Measurements from ENCODE around the gene RNF208. TPM values are rescaled to one million over a fixed set of nuclear protein-coding genes. Genes with fewer than 3 reads are reported as not detected.
A peak's percentile ranks its signal among the peaks of the same experiment; 100 is the strongest.

RNF208 gene
- 1 to 10 TPM; 3.4 to 4.4 TPM for total RNA-seq

GRCh38 chr9:137222190-137223077 lies at the start of gene RNF208:
RNF208 (minus strand) TSS chr9:137222240; CDS start chr9:137221212, 1,028 bp downstream.
- ChIA-PET POLR2A (interaction anchor here (0.5 to 6.8 kb wide), 12 partner anchors 17 to 136 kb away, joined by 3 to 38 read pairs (median 6); partner anchors contain the start of genes ANAPC2, MAN1B1, SSNA1 and TPRN), CTCF (interaction anchor here (0.9 to 6.6 kb wide), 8 partner anchors 14 to 127 kb away, joined by 3 to 54 read pairs (median 8); partner anchors contain the start of genes SSNA1 and TUBB4B)
- no peaks in the 10 kb centered on the region for H3K27me3 Mint-ChIP-seq
- H3K9me3 Mint-ChIP-seq = no peaks in the 10 kb centered on the region
- intact Hi-C loops (cut with micrococcal nuclease) = loop anchor here (1.0 to 5.0 kb wide), 9 partner anchors 17 to 739 kb away; partner anchors contain the start of genes ANAPC2, MAN1B1, NDOR1 and SEC16A
- H3K27ac Mint-ChIP-seq = peak within 1 kb of the TSS; percentile 58
- H3K4me1 Mint-ChIP-seq (ENCODE audit: low read depth) = peaks cover 3% of the 10 kb centered on the region
- no peaks in the 10 kb centered on the region for H3K36me3 Mint-ChIP-seq
- H3K4me3 Mint-ChIP-seq = peak within 1 kb of the TSS; percentile 73
- DNase-seq = no peak

GRCh38 chr9:137271696-137272076 lies 49.6 kb upstream of the RNF208 start:
- Mint-ChIP-seq H3K27ac (no peak overlapping the region), H3K9me3 (no peaks in the 10 kb centered on the region), H3K27me3 (no peaks in the 10 kb centered on the region), H3K4me3 (no peak overlapping the region), H3K4me1 (ENCODE audit: low read depth) (peaks cover 15% of the 10 kb centered on the region), H3K36me3 (peaks cover 22% of the 10 kb centered on the region)
- ChIA-PET POLR2A (interaction anchor here (0.8 kb wide), 1 partner anchor 91 kb away, joined by 3 read pairs; no protein-coding TSS in a partner anchor), CTCF (no interaction called here)
- DNase-seq = no peak
- intact Hi-C loops (cut with micrococcal nuclease) = no loop called here

GRCh38 chr9:137270929-137271695 lies 49.1 kb upstream of the RNF208 start:
- intact Hi-C loops (cut with micrococcal nuclease) = no loop called here
- ChIA-PET CTCF (no interaction called here), POLR2A (interaction anchor here (0.8 kb wide), 1 partner anchor 90 kb away, joined by 3 read pairs; no protein-coding TSS in a partner anchor)
- no peak for DNase-seq
- H3K4me3 Mint-ChIP-seq = no peak overlapping the region
- H3K27ac Mint-ChIP-seq = no peak overlapping the region
- H3K27me3 Mint-ChIP-seq = no peaks in the 10 kb centered on the region
- peaks cover 22% of the 10 kb centered on the region for H3K36me3 Mint-ChIP-seq
- H3K9me3 Mint-ChIP-seq = no peaks in the 10 kb centered on the region
- peaks cover 13% of the 10 kb centered on the region for H3K4me1 Mint-ChIP-seq (ENCODE audit: low read depth)

- intact Hi-C loops (cut with micrococcal nuclease) = no loop called here
- ChIA-PET CTCF (interaction anchor here (0.7 kb wide), 1 partner anchor 21 kb away, joined by 3 read pairs; no protein-coding TSS in a partner anchor), POLR2A (no interaction called here)
- peaks cover 25% of the 10 kb centered on the region for H3K36me3 Mint-ChIP-seq
- H3K27ac Mint-ChIP-seq = no peak overlapping the region
- no peaks in the 10 kb centered on the region for H3K27me3 Mint-ChIP-seq
- H3K4me1 Mint-ChIP-seq (ENCODE audit: low read depth) = peaks cover 13% of the 10 kb centered on the region
- H3K9me3 Mint-ChIP-seq = no peaks in the 10 kb centered on the region
- no peak for DNase-seq
- no peak overlapping the region for H3K4me3 Mint-ChIP-seq
Measured at GRCh38 chr9:137269231-137269772, 47.3 kb upstream of the RNF208 start.

GRCh38 chr9:137268538-137269201 lies 46.6 kb upstream of the RNF208 start:
- intact Hi-C loops (cut with micrococcal nuclease) = no loop called here
- Mint-ChIP-seq H3K27me3 (no peaks in the 10 kb centered on the region), H3K27ac (no peak overlapping the region), H3K4me3 (no peak overlapping the region), H3K4me1 (ENCODE audit: low read depth) (peaks cover 13% of the 10 kb centered on the region), H3K9me3 (no peaks in the 10 kb centered on the region), H3K36me3 (peaks cover 25% of the 10 kb centered on the region)
- no peak for DNase-seq
- ChIA-PET CTCF (interaction anchor here (0.7 kb wide), 1 partner anchor 21 kb away, joined by 3 read pairs; no protein-coding TSS in a partner anchor), POLR2A (no interaction called here)

GRCh38 chr9:137267933-137268355 lies 45.9 kb upstream of the RNF208 start:
- H3K27me3 Mint-ChIP-seq = no peaks in the 10 kb centered on the region
- H3K36me3 Mint-ChIP-seq = peaks cover 25% of the 10 kb centered on the region
- intact Hi-C loops (cut with micrococcal nuclease) = no loop called here
- ChIA-PET POLR2A (no interaction called here), CTCF (no interaction called here)
- H3K4me3 Mint-ChIP-seq = no peak overlapping the region
- no peaks in the 10 kb centered on the region for H3K9me3 Mint-ChIP-seq
- peaks cover 13% of the 10 kb centered on the region for H3K4me1 Mint-ChIP-seq (ENCODE audit: low read depth)
- DNase-seq = no peak
- H3K27ac Mint-ChIP-seq = no peak overlapping the region

GRCh38 chr9:137266585-137267453 lies 44.8 kb upstream of the RNF208 start:
- ChIA-PET CTCF (no interaction called here), POLR2A (no interaction called here)
- intact Hi-C loops (cut with micrococcal nuclease) = no loop called here
- Mint-ChIP-seq H3K27me3 (no peaks in the 10 kb centered on the region), H3K27ac (no peak overlapping the region), H3K4me1 (ENCODE audit: low read depth) (peaks cover 13% of the 10 kb centered on the region), H3K4me3 (no peak overlapping the region), H3K9me3 (no peaks in the 10 kb centered on the region), H3K36me3 (peaks cover 26% of the 10 kb centered on the region)
- no peak for DNase-seq

- CTCF ChIA-PET = no interaction called here
- H3K27me3 Mint-ChIP-seq = no peaks in the 10 kb centered on the region
Measured at GRCh38 chr9:137266162-137266527, 44.1 kb upstream of the RNF208 start.

GRCh38 chr9:137265496-137266161 lies 43.6 kb upstream of the RNF208 start:
- Mint-ChIP-seq H3K27me3 (no peaks in the 10 kb centered on the region), H3K36me3 (peaks cover 24% of the 10 kb centered on the region), H3K9me3 (no peaks in the 10 kb centered on the region), H3K27ac (no peak overlapping the region), H3K4me3 (no peak overlapping the region), H3K4me1 (ENCODE audit: low read depth) (peaks cover 6% of the 10 kb centered on the region)
- DNase-seq = no peak
- intact Hi-C loops (cut with micrococcal nuclease) = no loop called here
- ChIA-PET POLR2A (no interaction called here), CTCF (no interaction called here)

More at GRCh38 chr9:137266162-137266527, 44.1 kb upstream of the RNF208 start:
- intact Hi-C loops (cut with micrococcal nuclease) = no loop called here
- H3K27ac Mint-ChIP-seq = no peak overlapping the region
- no peak overlapping the region for H3K4me3 Mint-ChIP-seq
- POLR2A ChIA-PET = no interaction called here
- peaks cover 9% of the 10 kb centered on the region for H3K4me1 Mint-ChIP-seq (ENCODE audit: low read depth)
- no peak for DNase-seq
- H3K9me3 Mint-ChIP-seq = no peaks in the 10 kb centered on the region
- peaks cover 27% of the 10 kb centered on the region for H3K36me3 Mint-ChIP-seq

GRCh38 chr9:137264067-137264466 lies 42.0 kb upstream of the RNF208 start:
- Mint-ChIP-seq H3K36me3 (peaks cover 20% of the 10 kb centered on the region), H3K9me3 (no peaks in the 10 kb centered on the region), H3K27ac (no peak overlapping the region), H3K4me1 (ENCODE audit: low read depth) (peaks cover 2% of the 10 kb centered on the region), H3K4me3 (no peak overlapping the region), H3K27me3 (no peaks in the 10 kb centered on the region)
- DNase-seq = no peak
- ChIA-PET CTCF (interaction anchor here (1.5 kb wide), 1 partner anchor 87 kb away, joined by 3 read pairs; no protein-coding TSS in a partner anchor), POLR2A (no interaction called here)
- intact Hi-C loops (cut with micrococcal nuclease) = no loop called here

All from activated CD4-positive, alpha-beta memory T cell treated with anti-CD3 and anti-CD28 coated beads for 36 hours (primary cell).